ENCODE measurements around the gene TCTN1.

The TCTN1 gene

GRCh38 chr12:110656071-110656655 lies 42.2 kb downstream of the TCTN1 start:
- H3K9ac ChIP-seq (ENCODE audit: low read length) = no peak overlapping the region
- DNase-seq = no peak
- H3K4me1 ChIP-seq (ENCODE audit: low read length) = no peaks in the 10 kb centered on the region
- no peaks in the 10 kb centered on the region for H4K20me1 ChIP-seq (ENCODE audit: insufficient read depth, low read length)
- no peak overlapping the region for H3K4me3 ChIP-seq (ENCODE audit: low read length)
- H3K4me2 ChIP-seq (ENCODE audit: low read depth, low read length) = no peak overlapping the region
- H3K9me2 ChIP-seq (replicated peaks; ENCODE audit: insufficient read depth, low read length) = no peaks in the 10 kb centered on the region
- no peak overlapping the region for H2AFZ ChIP-seq (ENCODE audit: low read length)
- H3F3A ChIP-seq (ENCODE audit: insufficient read depth, low read length) = no peaks in the 10 kb centered on the region
- TF ChIP-seq EZH2phosphoT487 (IDR thresholded peaks at IDR 0.05; ENCODE audit: low read length) = no peak
- no peak for TF ChIP-seq EZH2 (optimal IDR thresholded peaks at IDR 0.05; ENCODE audit: low read depth, low read length)
- TF ChIP-seq CTCF (IDR thresholded peaks at IDR 0.05; ENCODE audit: low read length) = no peak
- no peaks in the 10 kb centered on the region for H3K79me2 ChIP-seq (ENCODE audit: low read length)
- no peaks in the 10 kb centered on the region for H3K36me3 ChIP-seq (replicated peaks; ENCODE audit: insufficient read depth, low read length)
- H3K27me3 ChIP-seq (replicated peaks; ENCODE audit: insufficient read depth, low read length) = no peaks in the 10 kb centered on the region
- no peaks in the 10 kb centered on the region for H3K9me3 ChIP-seq (replicated peaks; ENCODE audit: insufficient read depth, low read length)
- H3K27ac ChIP-seq (ENCODE audit: low read length) = no peak overlapping the region

GRCh38 chr12:110657747-110658146 lies 43.8 kb downstream of the TCTN1 start:
- Histone ChIP-seq H3K27ac (ENCODE audit: low read length) (no peak overlapping the region), H3K9me3 (replicated peaks; ENCODE audit: insufficient read depth, low read length) (no peaks in the 10 kb centered on the region), H3K4me2 (ENCODE audit: low read depth, low read length) (no peak overlapping the region), H3F3A (ENCODE audit: insufficient read depth, low read length) (no peaks in the 10 kb centered on the region), H3K27me3 (replicated peaks; ENCODE audit: insufficient read depth, low read length) (no peaks in the 10 kb centered on the region), H3K4me3 (ENCODE audit: low read length) (no peak overlapping the region), H3K79me2 (ENCODE audit: low read length) (no peaks in the 10 kb centered on the region), H3K4me1 (ENCODE audit: low read length) (no peaks in the 10 kb centered on the region), H2AFZ (ENCODE audit: low read length) (no peak overlapping the region), H3K36me3 (replicated peaks; ENCODE audit: insufficient read depth, low read length) (no peaks in the 10 kb centered on the region), H4K20me1 (ENCODE audit: insufficient read depth, low read length) (no peaks in the 10 kb centered on the region), H3K9me2 (replicated peaks; ENCODE audit: insufficient read depth, low read length) (no peaks in the 10 kb centered on the region), H3K9ac (ENCODE audit: low read length) (no peak overlapping the region)
- TF ChIP-seq CTCF (IDR thresholded peaks at IDR 0.05; ENCODE audit: low read length) = no peak
- TF ChIP-seq EZH2phosphoT487 (IDR thresholded peaks at IDR 0.05; ENCODE audit: low read length) = no peak
- TF ChIP-seq EZH2 (optimal IDR thresholded peaks at IDR 0.05; ENCODE audit: low read depth, low read length) = no peak
- DNase-seq = no peak

GRCh38 chr12:110658242-110658641 lies 44.3 kb downstream of the TCTN1 start:
- Histone ChIP-seq H3K79me2 (ENCODE audit: low read length) (no peaks in the 10 kb centered on the region), H3K9ac (ENCODE audit: low read length) (no peak overlapping the region), H4K20me1 (ENCODE audit: insufficient read depth, low read length) (no peaks in the 10 kb centered on the region), H3K9me3 (replicated peaks; ENCODE audit: insufficient read depth, low read length) (no peaks in the 10 kb centered on the region), H3K27ac (ENCODE audit: low read length) (no peak overlapping the region), H3F3A (ENCODE audit: insufficient read depth, low read length) (no peaks in the 10 kb centered on the region), H3K9me2 (replicated peaks; ENCODE audit: insufficient read depth, low read length) (no peaks in the 10 kb centered on the region), H3K4me3 (ENCODE audit: low read length) (no peak overlapping the region), H3K27me3 (replicated peaks; ENCODE audit: insufficient read depth, low read length) (no peaks in the 10 kb centered on the region), H3K4me1 (ENCODE audit: low read length) (no peaks in the 10 kb centered on the region), H3K4me2 (ENCODE audit: low read depth, low read length) (no peak overlapping the region), H3K36me3 (replicated peaks; ENCODE audit: insufficient read depth, low read length) (no peaks in the 10 kb centered on the region), H2AFZ (ENCODE audit: low read length) (no peak overlapping the region)
- no peak for DNase-seq
- no peak for TF ChIP-seq EZH2 (optimal IDR thresholded peaks at IDR 0.05; ENCODE audit: low read depth, low read length)
- TF ChIP-seq CTCF (IDR thresholded peaks at IDR 0.05; ENCODE audit: low read length) = no peak
- TF ChIP-seq EZH2phosphoT487 (IDR thresholded peaks at IDR 0.05; ENCODE audit: low read length) = no peak

All from MM.1S (cell line).